Fibroblast of lung (primary cell): ENCODE results near the gene MOGAT1.

ENCODE experiments used
- EZH2 ChIP-seq: IDR thresholded peaks from 2 replicates; pipeline ENCODE4 v1.5.1; 2012; ENCODE audit warnings: low read length, control low read depth, mild to moderate bottlenecking; ENCODE audit errors: missing control alignments
- TF ChIP-seq, protein P1 (sequence below), 2 donors: IDR thresholded peaks in 1 of 2; conservative IDR thresholded peaks in 1 of 2; 1 replicate in 1 of 2; 2 replicates in 1 of 2; pipeline ENCODE4 v1.5.1; 2011 to 2012; ENCODE audit warnings: low read length in 2 of 2, control low read depth in 1 of 2, inconsistent platforms in 1 of 2, low read depth in 1 of 2, mild to moderate bottlenecking in 1 of 2

DNA sequence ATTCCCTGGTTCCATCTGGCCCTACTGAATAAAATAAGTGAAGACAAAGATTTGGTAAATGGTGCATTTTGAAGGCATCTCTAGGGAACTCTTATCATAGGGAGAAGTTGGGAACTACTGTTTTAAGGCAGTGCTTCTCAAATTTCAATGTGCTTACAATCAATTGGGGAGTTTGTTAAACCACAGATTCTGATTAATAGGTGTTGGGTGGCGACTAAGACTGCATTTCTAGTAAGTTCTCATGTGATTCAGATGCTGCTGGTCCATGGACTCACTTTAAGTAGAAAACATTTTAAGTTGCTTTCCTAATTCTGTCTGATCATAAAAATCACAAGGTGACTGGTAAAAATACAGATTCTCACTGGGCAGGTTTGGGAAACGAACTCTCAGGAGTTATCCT, 30.1 kb upstream of the MOGAT1 start:
- no peak for TF ChIP-seq EZH2
- TF ChIP-seq, protein P1, sequence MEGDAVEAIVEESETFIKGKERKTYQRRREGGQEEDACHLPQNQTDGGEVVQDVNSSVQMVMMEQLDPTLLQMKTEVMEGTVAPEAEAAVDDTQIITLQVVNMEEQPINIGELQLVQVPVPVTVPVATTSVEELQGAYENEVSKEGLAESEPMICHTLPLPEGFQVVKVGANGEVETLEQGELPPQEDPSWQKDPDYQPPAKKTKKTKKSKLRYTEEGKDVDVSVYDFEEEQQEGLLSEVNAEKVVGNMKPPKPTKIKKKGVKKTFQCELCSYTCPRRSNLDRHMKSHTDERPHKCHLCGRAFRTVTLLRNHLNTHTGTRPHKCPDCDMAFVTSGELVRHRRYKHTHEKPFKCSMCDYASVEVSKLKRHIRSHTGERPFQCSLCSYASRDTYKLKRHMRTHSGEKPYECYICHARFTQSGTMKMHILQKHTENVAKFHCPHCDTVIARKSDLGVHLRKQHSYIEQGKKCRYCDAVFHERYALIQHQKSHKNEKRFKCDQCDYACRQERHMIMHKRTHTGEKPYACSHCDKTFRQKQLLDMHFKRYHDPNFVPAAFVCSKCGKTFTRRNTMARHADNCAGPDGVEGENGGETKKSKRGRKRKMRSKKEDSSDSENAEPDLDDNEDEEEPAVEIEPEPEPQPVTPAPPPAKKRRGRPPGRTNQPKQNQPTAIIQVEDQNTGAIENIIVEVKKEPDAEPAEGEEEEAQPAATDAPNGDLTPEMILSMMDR (conservative IDR thresholded peaks at IDR 0.05 in 1 of 2, IDR thresholded peaks at IDR 0.05 in 1 of 2; ENCODE audit: low read depth in 1 of 2, low read length in 2 of 2), result no peak
